AG09319 (cell line): ENCODE results near the gene FNBP1L.

Experiments
- DNase-seq: peaks from one replicate; pipeline ENCODE4 v3.0.0-alpha.2; 2010; ENCODE audit warnings: low read depth; ENCODE audit errors: extremely low read depth
- CTCF ChIP-seq: IDR thresholded peaks from 2 replicates; pipeline ENCODE4 v1.5.1; 2011; ENCODE audit warnings: low read depth, mild to moderate bottlenecking, inconsistent platforms, low read length, moderate library complexity

The FNBP1L gene

GRCh38 chr1:93419344-93419743 lies 28.6 kb upstream of the FNBP1L start:
- no peak for DNase-seq
- no peak for TF ChIP-seq CTCF

- DNase-seq: no peak
- no peak for TF ChIP-seq CTCF
Measured at GRCh38 chr1:93420400-93420799, 27.5 kb upstream of the FNBP1L start.

- TF ChIP-seq CTCF: no peak
- DNase-seq: no peak
Measured at GRCh38 chr1:93426181-93426580, 21.7 kb upstream of the FNBP1L start.

GRCh38 chr1:93427656-93428055 lies 20.3 kb upstream of the FNBP1L start:
- DNase-seq: no peak
- TF ChIP-seq CTCF: no peak

- no peak for DNase-seq
- no peak for TF ChIP-seq CTCF
Measured at GRCh38 chr1:93433407-93433961, 14.4 kb upstream of the FNBP1L start.

GRCh38 chr1:93434088-93434487 lies 13.8 kb upstream of the FNBP1L start:
- TF ChIP-seq CTCF: no peak
- DNase-seq: no peak

- no peak for TF ChIP-seq CTCF
- no peak for DNase-seq
Measured at GRCh38 chr1:93434987-93435386, 12.9 kb upstream of the FNBP1L start.
